Peyer's patch (tissue), 4 donors: Measurements from ENCODE around the gene MYH11.
"Not testable (repeated sequence)": the region's sequence is repeated elsewhere in the genome, so short reads cannot be mapped to it uniquely, and the experiment has no call there.

ENCODE experiments used
- POLR2A ChIP-seq, 2 donors: fragments of 450-650 bp; IDR thresholded peaks; one replicate each; pipeline ENCODE4 v1.5.1; 2017; ENCODE audit warnings: antibody characterized with exemption in 2 of 2, mild to moderate bottlenecking in 2 of 2, moderate library complexity in 2 of 2
- TF ChIP-seq, protein P1 (sequence below), 6 experiments: fragments of 450-650 bp in 4 of 6; fragments of 200-600 bp in 2 of 6; sonication (generic) in 1 of 6; IDR thresholded peaks; one replicate each; pipeline ENCODE4 v1.5.1; 2017 to 2019; ENCODE audit warnings: antibody characterized with exemption in 6 of 6, mild to moderate bottlenecking in 3 of 6, moderate library complexity in 1 of 6

DNA sequence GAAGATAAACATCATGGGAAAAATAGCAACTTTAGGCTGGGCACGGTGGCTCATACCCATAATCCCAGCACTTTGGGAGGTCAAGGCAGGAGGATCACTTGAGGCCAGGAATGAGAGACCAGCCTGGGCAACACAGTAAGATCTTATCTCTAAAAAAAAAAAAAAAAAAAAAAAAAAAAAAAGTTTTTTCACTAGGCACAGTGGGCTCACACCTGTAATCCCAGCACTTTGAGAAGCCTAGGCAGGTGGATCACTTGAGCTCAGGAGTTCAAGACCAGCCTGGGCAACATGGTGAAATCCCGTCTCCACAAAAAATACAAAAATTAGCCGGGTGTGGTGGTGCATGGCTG, 44.5 kb downstream of the MYH11 start:
- not testable (repeated sequence) for TF ChIP-seq POLR2A (IDR thresholded peaks at IDR 0.05)
- TF ChIP-seq, protein P1, sequence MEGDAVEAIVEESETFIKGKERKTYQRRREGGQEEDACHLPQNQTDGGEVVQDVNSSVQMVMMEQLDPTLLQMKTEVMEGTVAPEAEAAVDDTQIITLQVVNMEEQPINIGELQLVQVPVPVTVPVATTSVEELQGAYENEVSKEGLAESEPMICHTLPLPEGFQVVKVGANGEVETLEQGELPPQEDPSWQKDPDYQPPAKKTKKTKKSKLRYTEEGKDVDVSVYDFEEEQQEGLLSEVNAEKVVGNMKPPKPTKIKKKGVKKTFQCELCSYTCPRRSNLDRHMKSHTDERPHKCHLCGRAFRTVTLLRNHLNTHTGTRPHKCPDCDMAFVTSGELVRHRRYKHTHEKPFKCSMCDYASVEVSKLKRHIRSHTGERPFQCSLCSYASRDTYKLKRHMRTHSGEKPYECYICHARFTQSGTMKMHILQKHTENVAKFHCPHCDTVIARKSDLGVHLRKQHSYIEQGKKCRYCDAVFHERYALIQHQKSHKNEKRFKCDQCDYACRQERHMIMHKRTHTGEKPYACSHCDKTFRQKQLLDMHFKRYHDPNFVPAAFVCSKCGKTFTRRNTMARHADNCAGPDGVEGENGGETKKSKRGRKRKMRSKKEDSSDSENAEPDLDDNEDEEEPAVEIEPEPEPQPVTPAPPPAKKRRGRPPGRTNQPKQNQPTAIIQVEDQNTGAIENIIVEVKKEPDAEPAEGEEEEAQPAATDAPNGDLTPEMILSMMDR (IDR thresholded peaks at IDR 0.05), result not testable (repeated sequence)
